Large intestine (tissue), 3 donors: ENCODE measurements around the gene UBAC1. TPM values are rescaled to one million over a fixed set of nuclear protein-coding genes. Genes with fewer than 3 reads are reported as not detected.

Experiments used
- DNase-seq, 2 donors: peaks; one replicate each; pipeline versions ENCODE4 v3.0.0 to v3.0.0-alpha.2; 2013
- H3K27ac ChIP-seq: one replicate; pipeline ENCODE4 v1.5.1; 2013; ENCODE audit warnings: low read length
- H3K27me3 ChIP-seq: 2 replicates; pipeline ENCODE4 v1.6.1; 2013; ENCODE audit warnings: low read length; ENCODE audit not compliant: control insufficient read depth, insufficient read depth
- H3K36me3 ChIP-seq: 2 replicates; pipeline ENCODE4 v1.6.1; 2013; ENCODE audit warnings: low read length; ENCODE audit not compliant: control insufficient read depth, insufficient read depth
- H3K4me1 ChIP-seq: one replicate; pipeline ENCODE4 v1.6.1; 2013; ENCODE audit warnings: low read length; ENCODE audit not compliant: control insufficient read depth, insufficient read depth
- H3K4me3 ChIP-seq: one replicate; pipeline ENCODE4 v1.5.1; 2013; ENCODE audit warnings: low read length
- H3K9me3 ChIP-seq: one replicate; pipeline ENCODE4 v1.6.1; 2013; ENCODE audit warnings: mild to moderate bottlenecking, low read depth, low read length, moderate library complexity; ENCODE audit not compliant: control insufficient read depth
- WGBS: methylation state at CpG from one replicate; pipeline ENCODE4 v1.1.5; 2013; ENCODE audit warnings: low lambda C conversion rate; ENCODE audit not compliant: insufficient coverage; 5-methylcytosine and 5-hydroxymethylcytosine counted together
- polyA plus RNA-seq: library from polyadenylated mRNA; unstranded; fragments of 120-200 nt; gene quantifications from one replicate; pipeline ENCODE4 v1.2.1, GENCODE V29; 2013

The UBAC1 gene
- polyA plus RNA-seq, 1 donor, result 21.9 TPM

DNA sequence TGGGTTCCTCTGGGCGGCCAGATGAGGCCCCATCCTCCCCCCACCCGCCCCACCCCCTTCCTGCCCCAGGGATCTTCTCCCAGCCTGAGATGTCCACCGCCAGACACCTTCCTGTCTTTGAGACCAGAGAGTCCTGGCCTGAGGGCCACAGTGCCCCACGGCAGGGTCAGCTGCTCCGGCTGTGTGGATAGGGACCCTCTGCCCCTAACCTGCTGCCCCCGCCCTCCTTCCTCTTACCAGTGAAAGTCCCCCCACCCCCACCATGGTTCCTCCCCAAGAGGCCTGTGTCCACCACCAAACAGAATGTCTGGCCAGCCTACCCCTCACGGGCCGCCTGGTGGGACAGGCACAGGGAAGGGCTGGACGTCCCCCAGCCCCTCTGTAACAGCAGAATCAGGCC is 43.0 kb upstream of the UBAC1 start:
- Histone ChIP-seq H3K36me3 (peaks cover 7% of the 10 kb centered on the region), H3K4me1 (peaks cover 9% of the 10 kb centered on the region), H3K4me3 (no peak overlapping the region), H3K27ac (no peak overlapping the region), H3K27me3 (no peaks in the 10 kb centered on the region), H3K9me3 (no peaks in the 10 kb centered on the region)
- WGBS, result no CpG with 5 or more reads among the region's 9 CpGs
- no peak for DNase-seq

DNA sequence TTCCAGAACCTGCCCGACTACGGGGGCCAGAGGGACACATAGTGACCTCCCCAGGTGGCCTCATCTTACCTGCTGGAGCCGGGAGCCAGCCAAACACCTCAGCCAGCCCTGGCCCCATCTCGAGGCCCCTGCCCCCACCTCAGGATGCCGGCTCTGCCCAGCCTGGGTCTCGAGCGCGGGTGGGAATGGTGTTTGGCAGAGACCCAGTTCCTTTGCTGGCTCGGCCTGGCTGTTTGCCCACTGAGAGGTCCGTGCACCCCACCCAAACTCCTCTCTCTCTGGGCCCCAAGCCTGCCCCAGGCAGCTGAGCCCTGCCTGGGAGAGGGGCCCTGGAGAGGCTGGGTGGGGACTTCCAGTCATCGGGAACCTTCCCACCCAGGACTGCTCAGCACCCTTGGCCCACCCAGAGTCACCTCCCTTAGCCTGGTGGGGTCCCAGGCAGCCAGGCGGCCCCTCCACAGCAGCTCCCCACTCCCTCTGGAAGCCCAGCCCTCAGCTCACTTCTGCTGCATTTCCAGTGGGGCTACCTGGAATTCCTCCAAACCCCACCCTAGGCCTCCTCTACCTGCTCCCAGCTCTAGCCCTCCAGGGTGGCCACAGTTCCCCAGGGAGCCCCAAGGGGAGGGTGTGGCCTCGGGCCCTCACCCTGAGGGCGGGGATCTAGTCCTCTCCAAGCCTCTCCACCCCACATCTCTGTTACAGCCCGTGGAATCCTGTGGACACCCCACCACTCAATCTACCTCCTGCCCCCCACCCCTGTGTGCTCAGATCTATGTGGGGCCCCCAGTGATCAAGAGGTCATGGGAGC is 42.4 kb upstream of the UBAC1 start:
- Histone ChIP-seq H3K4me3 (no peak overlapping the region), H3K27me3 (no peaks in the 10 kb centered on the region), H3K9me3 (no peaks in the 10 kb centered on the region), H3K36me3 (peaks cover 3% of the 10 kb centered on the region), H3K27ac (no peak overlapping the region), H3K4me1 (peaks cover 9% of the 10 kb centered on the region)
- WGBS, result no CpG with 5 or more reads among the region's 15 CpGs
- DNase-seq, result no peak

GRCh38 chr9:136002881-136003280 is 41.7 kb upstream of the UBAC1 start:
- no CpG with 5 or more reads among the region's 10 CpGs for WGBS
- Histone ChIP-seq H3K4me3 (no peak overlapping the region), H3K36me3 (no peaks in the 10 kb centered on the region), H3K9me3 (no peaks in the 10 kb centered on the region), H3K27ac (no peak overlapping the region), H3K4me1 (peaks cover 9% of the 10 kb centered on the region), H3K27me3 (no peaks in the 10 kb centered on the region)
- DNase-seq, result no peak

DNA sequence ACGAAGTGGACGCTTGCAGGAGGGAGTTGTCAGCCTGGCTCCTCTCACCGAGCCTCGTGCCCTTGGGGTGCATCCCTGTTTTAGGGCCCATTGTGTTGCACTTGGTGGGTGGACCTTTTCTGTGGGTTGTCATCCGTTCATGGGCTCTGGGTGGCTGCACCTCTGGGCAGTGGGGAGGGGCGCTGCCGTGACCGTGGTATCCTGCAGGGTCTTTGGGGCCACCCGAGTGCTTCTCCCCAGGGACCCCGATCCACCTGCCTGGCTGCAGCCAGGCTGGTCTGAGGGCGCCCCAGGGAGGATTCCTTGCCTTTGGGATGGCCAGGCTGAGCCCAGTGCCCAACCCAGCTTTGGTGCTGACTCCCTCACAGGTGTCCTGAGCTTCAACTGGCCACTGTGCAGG is 41.0 kb upstream of the UBAC1 start:
- Histone ChIP-seq H3K4me3 (no peak overlapping the region), H3K27me3 (no peaks in the 10 kb centered on the region), H3K27ac (no peak overlapping the region), H3K9me3 (no peaks in the 10 kb centered on the region), H3K4me1 (peaks cover 9% of the 10 kb centered on the region), H3K36me3 (no peaks in the 10 kb centered on the region)
- DNase-seq, result no peak
- no CpG with 5 or more reads among the region's 11 CpGs for WGBS

GRCh38 chr9:136001231-136001630 is 40.1 kb upstream of the UBAC1 start:
- no peak overlapping the region for H3K27ac ChIP-seq
- H3K4me1 ChIP-seq, result peaks cover 9% of the 10 kb centered on the region

GRCh38 chr9:135998410-135999071 is 37.4 kb upstream of the UBAC1 start:
- H3K4me3 ChIP-seq, result no peak overlapping the region
- H3K4me1 ChIP-seq, result peaks cover 14% of the 10 kb centered on the region
- H3K27ac ChIP-seq, result no peak overlapping the region
- H3K27me3 ChIP-seq, result no peaks in the 10 kb centered on the region
- WGBS, result no CpG with 5 or more reads among the region's 16 CpGs
- H3K36me3 ChIP-seq, result no peaks in the 10 kb centered on the region
- peaks cover 3% of the 10 kb centered on the region for H3K9me3 ChIP-seq
- no peak for DNase-seq

More at GRCh38 chr9:136001231-136001630, 40.1 kb upstream of the UBAC1 start:
- no peak overlapping the region for H3K4me3 ChIP-seq
- no peaks in the 10 kb centered on the region for H3K9me3 ChIP-seq
- no CpG with 5 or more reads among the region's 18 CpGs for WGBS
- no peaks in the 10 kb centered on the region for H3K36me3 ChIP-seq
- DNase-seq, result no peak
- H3K27me3 ChIP-seq, result no peaks in the 10 kb centered on the region

DNA sequence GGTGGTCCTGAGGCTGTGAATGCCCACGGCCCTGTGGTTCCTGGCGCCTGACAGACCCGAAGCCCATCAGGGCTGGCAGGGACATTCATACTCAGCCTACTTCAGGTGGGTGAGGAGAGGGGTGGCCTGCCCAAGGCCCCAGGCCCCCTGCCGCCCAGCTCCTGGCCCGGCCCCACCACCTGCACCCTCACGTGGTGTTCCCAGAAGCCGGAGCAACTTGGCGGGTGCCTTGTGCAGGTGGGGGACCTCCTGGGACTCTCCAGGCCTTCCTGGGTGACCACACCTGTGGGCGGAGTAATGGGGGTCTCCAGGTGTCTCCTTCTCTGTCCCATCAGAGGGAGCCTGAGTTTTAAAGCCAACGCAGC is 36.8 kb upstream of the UBAC1 start:
- Histone ChIP-seq H3K36me3 (no peaks in the 10 kb centered on the region), H3K27ac (no peak overlapping the region), H3K9me3 (peaks cover 3% of the 10 kb centered on the region), H3K4me1 (peaks cover 15% of the 10 kb centered on the region), H3K4me3 (no peak overlapping the region), H3K27me3 (no peaks in the 10 kb centered on the region)
- no CpG with 5 or more reads among the region's 10 CpGs for WGBS
- DNase-seq, result no peak

GRCh38 chr9:135997090-135998015 is 36.2 kb upstream of the UBAC1 start:
- Histone ChIP-seq H3K4me3 (no peak overlapping the region), H3K27ac (no peak overlapping the region), H3K36me3 (no peaks in the 10 kb centered on the region), H3K27me3 (no peaks in the 10 kb centered on the region), H3K4me1 (peaks cover 21% of the 10 kb centered on the region), H3K9me3 (peaks cover 3% of the 10 kb centered on the region)
- no peak for DNase-seq
- no CpG with 5 or more reads among the region's 34 CpGs for WGBS

DNA sequence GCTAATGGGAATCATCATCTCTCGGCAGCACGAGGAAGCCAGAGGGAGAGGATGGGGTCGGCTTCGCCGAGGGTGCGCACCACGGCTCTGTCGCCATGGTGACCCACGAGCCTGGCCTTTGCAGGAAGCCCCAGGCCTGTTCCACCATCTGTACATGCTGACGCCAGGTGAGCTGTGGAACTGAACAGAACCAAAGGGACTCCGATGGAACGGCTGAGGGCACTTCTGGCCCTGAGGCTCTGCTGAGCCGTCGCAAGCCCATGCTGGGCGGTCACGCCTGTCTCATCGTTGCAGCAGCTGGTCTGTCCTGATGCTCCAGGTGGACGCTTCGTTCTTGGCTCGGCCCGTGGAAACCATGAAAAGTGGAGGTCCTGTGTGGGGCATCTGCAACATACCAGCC is 34.6 kb upstream of the UBAC1 start:
- H3K4me1 ChIP-seq, result peaks cover 25% of the 10 kb centered on the region
- no peak overlapping the region for H3K4me3 ChIP-seq
- DNase-seq, result no peak
- no peaks in the 10 kb centered on the region for H3K27me3 ChIP-seq
- WGBS, result no CpG with 5 or more reads among the region's 21 CpGs
- no peak overlapping the region for H3K27ac ChIP-seq
- H3K9me3 ChIP-seq, result peaks cover 3% of the 10 kb centered on the region
- no peaks in the 10 kb centered on the region for H3K36me3 ChIP-seq

- Histone ChIP-seq H3K27me3 (peaks cover 7% of the 10 kb centered on the region), H3K9me3 (peaks cover 7% of the 10 kb centered on the region), H3K36me3 (no peaks in the 10 kb centered on the region), H3K27ac (no peak overlapping the region), H3K4me3 (no peak overlapping the region), H3K4me1 (peaks cover 31% of the 10 kb centered on the region)
- whole genome bisulfite sequencing, result 79% methylated on average over 5 of the region's 20 CpGs
- DNase-seq, result peak in 1 of 2 donors; percentile 44
These were observed 33.5 kb upstream of the UBAC1 start for GRCh38 chr9:135994501-135995192.
